Prostate gland (tissue), 2 donors: ENCODE results near the gene TRPC1.

Experiments
- CTCF ChIP-seq, 4 experiments: fragments of 200-600 bp in 2 of 4; fragments of 450-650 bp in 2 of 4; sonication (generic) in 2 of 4; IDR thresholded peaks; 1 replicate in 3 of 4; 2 replicates in 1 of 4; pipeline ENCODE4 v1.5.1; 2016 to 2019; ENCODE audit warnings: antibody characterized with exemption in 4 of 4, mild to moderate bottlenecking in 2 of 4, moderate library complexity in 2 of 4
- POLR2A ChIP-seq: fragments of 450-650 bp; IDR thresholded peaks from one replicate; pipeline ENCODE4 v1.6.1; 2016; ENCODE audit warnings: antibody characterized with exemption, mild to moderate bottlenecking
- POLR2AphosphoS5 ChIP-seq: sonication (generic); formaldehyde crosslinking; IDR thresholded peaks from one replicate; pipeline ENCODE4 v1.6.1; 2017; ENCODE audit warnings: antibody characterized with exemption

GRCh38 chr3:142691527-142691926 lies 32.3 kb upstream of the TRPC1 start:
- TF ChIP-seq CTCF (IDR thresholded peaks at IDR 0.05) (no peak), POLR2AphosphoS5 (no peak), POLR2A (no peak)
